A673 (cell line): ENCODE results near the gene SPATA1. TPM values are rescaled to one million over a fixed set of nuclear protein-coding genes. Genes with fewer than 3 reads are reported as not detected.

Experiments used
- BruUV-seq: library from RNA; stranded (reverse); fragments of 400-500 nt; replicated peaks from 2 replicates; lab custom pipeline; 2021; lab: Mats Ljungman, UMichigan
- CTCF ChIA-PET: fragments of 300-600 bp; sonication (Branson Sonifier 250); formaldehyde crosslinking; loops from one replicate; lab custom pipeline; 2022; ENCODE audit warnings: antibody characterized with exemption; lab: Charles Lee
- POLR2A ChIA-PET: fragments of 300-600 bp; sonication (Branson Sonifier 250); formaldehyde crosslinking; loops from one replicate; lab custom pipeline; 2022; ENCODE audit warnings: antibody characterized with exemption; ENCODE audit not compliant: low non-redundant PET; lab: Charles Lee
- DNase-seq: peaks from one replicate; pipeline ENCODE4 v3.0.0-alpha.2; 2015; ENCODE audit warnings: low spot score
- H3K27ac ChIP-seq: fragments of 200-600 bp; sonication (generic); 2 replicates; pipeline ENCODE4 v1.5.1; 2016; ENCODE audit warnings: mixed run types, low read depth, mild to moderate bottlenecking, mixed read lengths, antibody characterized with exemption, low read length; ENCODE audit not compliant: poor library complexity, severe bottlenecking
- H3K27me3 ChIP-seq: fragments of 200-600 bp; sonication (generic); replicated peaks from 2 replicates; pipeline ENCODE4 v1.6.1; 2017; ENCODE audit warnings: mixed run types, low read depth, mild to moderate bottlenecking, mixed read lengths, antibody characterized with exemption, low read length; ENCODE audit not compliant: insufficient read depth, poor library complexity
- H3K36me3 ChIP-seq: fragments of 200-600 bp; sonication (generic); 2 replicates; pipeline ENCODE4 v1.6.1; 2016; ENCODE audit warnings: mixed run types, mild to moderate bottlenecking, mixed read lengths, antibody characterized with exemption, low read length; ENCODE audit not compliant: insufficient read depth, poor library complexity, severe bottlenecking
- H3K4me1 ChIP-seq: fragments of 200-600 bp; sonication (generic); 2 replicates; pipeline ENCODE4 v1.6.1; 2017; ENCODE audit warnings: mixed run types, mild to moderate bottlenecking, mixed read lengths, antibody characterized with exemption, low read length; ENCODE audit not compliant: insufficient read depth, poor library complexity, severe bottlenecking
- H3K4me3 ChIP-seq: fragments of 200-600 bp; sonication (generic); 2 replicates; pipeline ENCODE4 v1.5.1; 2016; ENCODE audit warnings: low read depth, mixed run types, mild to moderate bottlenecking, mixed read lengths, low read length; ENCODE audit not compliant: poor library complexity, severe bottlenecking
- H3K9me3 ChIP-seq: fragments of 200-600 bp; sonication (generic); 2 replicates; pipeline ENCODE4 v1.6.1; 2016; ENCODE audit warnings: mixed run types, low read depth, mild to moderate bottlenecking, mixed read lengths, antibody characterized with exemption, low read length; ENCODE audit not compliant: poor library complexity, severe bottlenecking
- CTCF ChIP-seq: fragments of 300-800, 200-600 bp; sonication (generic); conservative IDR thresholded peaks from 2 replicates; pipeline ENCODE4 v1.5.1; 2017; ENCODE audit warnings: low read depth, mild to moderate bottlenecking, antibody characterized with exemption, low read length, moderate library complexity, mixed read lengths
- EZH2 ChIP-seq: fragments of 200-600 bp; sonication (generic); IDR thresholded peaks from 2 replicates; pipeline ENCODE4 v1.6.1; 2017; ENCODE audit warnings: borderline replicate concordance, low read depth, mild to moderate bottlenecking, mixed read lengths, antibody characterized with exemption, low read length; ENCODE audit not compliant: poor library complexity, severe bottlenecking
- intact Hi-C: fragments of 100-400 bp; cut with micrococcal nuclease; formaldehyde crosslinking; loops from one replicate; pipeline ENCODE4 v1.10.0; 2022; ENCODE audit not compliant: unreplicated experiment
- total RNA-seq: library from RNA; stranded (reverse); gene quantifications from 2 replicates; pipeline ENCODE4 v1.2.3, GENCODE V29; 2021

The SPATA1 gene
- total RNA-seq, 1 experiment from 2014 or later, result 0.95 TPM

- Histone ChIP-seq H3K4me3 (no peak overlapping the region), H3K4me1 (peaks cover 18% of the 10 kb centered on the region), H3K27me3 (no peaks in the 10 kb centered on the region), H3K36me3 (peaks cover 39% of the 10 kb centered on the region), H3K27ac (no peak overlapping the region), H3K9me3 (no peaks in the 10 kb centered on the region)
- intact Hi-C loops, result no loop called here
- BruUV-seq, result no TSS peak
- ChIA-PET POLR2A (no interaction called here), CTCF (no interaction called here)
- no peak for DNase-seq
- TF ChIP-seq EZH2, result no peak
- TF ChIP-seq CTCF, result no peak
Measured at GRCh38 chr1:84502927-84503326, 3.3 kb upstream of the SPATA1 start.

GRCh38 chr1:84504580-84505492 is 1.4 kb upstream of the SPATA1 start:
- Histone ChIP-seq H3K36me3 (peaks cover 20% of the 10 kb centered on the region), H3K27ac (peak overlapping the region; percentile 92), H3K4me3 (peak overlapping the region; percentile 80), H3K4me1 (peaks cover 18% of the 10 kb centered on the region), H3K9me3 (peaks cover 8% of the 10 kb centered on the region), H3K27me3 (no peaks in the 10 kb centered on the region)
- ChIA-PET CTCF (no interaction called here), POLR2A (interaction anchor here (0.7 kb wide), 1 partner anchor 1059 kb away, joined by 3 read pairs; no protein-coding TSS in a partner anchor)
- intact Hi-C loops, result no loop called here
- DNase-seq, result peak; percentile 9
- TF ChIP-seq CTCF (no peak), EZH2 (no peak)
- BruUV-seq, result TSS peak; percentile 40

- peak overlapping the region; percentile 80 for H3K4me3 ChIP-seq
- no peak for TF ChIP-seq CTCF
- no peak for TF ChIP-seq EZH2
- H3K9me3 ChIP-seq, result peaks cover 8% of the 10 kb centered on the region
- ChIA-PET POLR2A (interaction anchor here (0.7 kb wide), 1 partner anchor 435 kb away, joined by 3 read pairs; no protein-coding TSS in a partner anchor), CTCF (no interaction called here)
- H3K27me3 ChIP-seq, result no peaks in the 10 kb centered on the region
- no peak for DNase-seq
- BruUV-seq, result no TSS peak
- peaks cover 18% of the 10 kb centered on the region for H3K4me1 ChIP-seq
- H3K36me3 ChIP-seq, result peaks cover 12% of the 10 kb centered on the region
- H3K27ac ChIP-seq, result peak overlapping the region; percentile 92
- intact Hi-C loops, result loop anchor here (2.0 kb wide), 1 partner anchor 115 kb away; no protein-coding TSS in a partner anchor
Measured at GRCh38 chr1:84505493-84506001, 639 bp upstream of the SPATA1 start.
